DOHH2 (cell line): ENCODE results near the gene ANLN.

Source experiments
- CTCF ChIP-seq: fragments of 200-600 bp; sonication (generic); IDR thresholded peaks from one replicate; pipeline ENCODE4 v1.5.1; 2014; ENCODE audit warnings: antibody characterized with exemption, mild to moderate bottlenecking, low read depth, low read length; ENCODE audit not compliant: poor library complexity, severe bottlenecking
- EZH2phosphoT487 ChIP-seq: fragments of 200-600 bp; sonication (generic); IDR thresholded peaks from 2 replicates; pipeline ENCODE4 v1.6.1; 2017; ENCODE audit warnings: borderline replicate concordance, mild to moderate bottlenecking, antibody characterized with exemption, low read length, moderate library complexity, mixed read lengths

- TF ChIP-seq CTCF (no peak), EZH2phosphoT487 (no peak)
Measured at GRCh38 chr7:36372156-36372555, 17.5 kb upstream of the ANLN start.
